ENCODE data around the gene HSPBP1. TPM values are rescaled to one million over a fixed set of nuclear protein-coding genes. Genes with fewer than 3 reads are reported as not detected.

HSPBP1 gene
- total RNA-seq, result 10 to 100 TPM in 2 of 4 donors, 1 to 10 TPM in 2; 4.9 to 17.9 (median 10.4) TPM

- TF ChIP-seq CTCF (IDR thresholded peaks at IDR 0.05; ENCODE audit: low read depth), result no peak
Observed at GRCh38 chr19:55279770-55280643, at the start of gene HSPBP1. Gene HSPBP1, minus strand, starts transcription at chr19:55280110. Its CDS starts 502 bp downstream, at chr19:55279608.

GRCh38 chr19:55325172-55325571, 45.3 kb upstream of the HSPBP1 start, which contains the start of gene TMEM150B:
Gene TMEM150B, minus strand, starts transcription at chr19:55325341. Its CDS starts 4,305 bp downstream, at chr19:55321036.
- no peak for TF ChIP-seq CTCF (IDR thresholded peaks at IDR 0.05; ENCODE audit: low read depth)

GRCh38 chr19:55324662-55325061, 44.8 kb upstream of the HSPBP1 start:
- TF ChIP-seq CTCF (IDR thresholded peaks at IDR 0.05; ENCODE audit: low read depth), result no peak

GRCh38 chr19:55322204-55322885, 42.4 kb upstream of the HSPBP1 start:
- TF ChIP-seq CTCF (IDR thresholded peaks at IDR 0.05; ENCODE audit: low read depth), result no peak

GRCh38 chr19:55321466-55322137, 41.7 kb upstream of the HSPBP1 start:
- TF ChIP-seq CTCF (IDR thresholded peaks at IDR 0.05; ENCODE audit: low read depth), result no peak

- no peak for TF ChIP-seq CTCF (IDR thresholded peaks at IDR 0.05; ENCODE audit: low read depth)
Observed at GRCh38 chr19:55320844-55321419, 41.0 kb upstream of the HSPBP1 start.

Measured in subcutaneous adipose tissue (tissue), 4 donors.